HFF-Myc (cell line): Measurements from ENCODE around the gene FOXC2.

Experiments used
- DNase-seq: peaks from one replicate; pipeline ENCODE4 v3.0.0-alpha.2; 2011; ENCODE audit warnings: low read depth; ENCODE audit errors: extremely low read depth
- H3K4me3 ChIP-seq: replicated peaks from 2 replicates; pipeline ENCODE4 v1.5.1; 2011; ENCODE audit warnings: low read depth, mild to moderate bottlenecking, control low read depth, low read length
- TF ChIP-seq, protein P1 (sequence below): IDR thresholded peaks from 2 replicates; pipeline ENCODE4 v1.5.1; 2012; ENCODE audit warnings: mild to moderate bottlenecking, low read depth, low read length, control low read depth; ENCODE audit errors: missing control alignments

FOXC2 gene

DNA sequence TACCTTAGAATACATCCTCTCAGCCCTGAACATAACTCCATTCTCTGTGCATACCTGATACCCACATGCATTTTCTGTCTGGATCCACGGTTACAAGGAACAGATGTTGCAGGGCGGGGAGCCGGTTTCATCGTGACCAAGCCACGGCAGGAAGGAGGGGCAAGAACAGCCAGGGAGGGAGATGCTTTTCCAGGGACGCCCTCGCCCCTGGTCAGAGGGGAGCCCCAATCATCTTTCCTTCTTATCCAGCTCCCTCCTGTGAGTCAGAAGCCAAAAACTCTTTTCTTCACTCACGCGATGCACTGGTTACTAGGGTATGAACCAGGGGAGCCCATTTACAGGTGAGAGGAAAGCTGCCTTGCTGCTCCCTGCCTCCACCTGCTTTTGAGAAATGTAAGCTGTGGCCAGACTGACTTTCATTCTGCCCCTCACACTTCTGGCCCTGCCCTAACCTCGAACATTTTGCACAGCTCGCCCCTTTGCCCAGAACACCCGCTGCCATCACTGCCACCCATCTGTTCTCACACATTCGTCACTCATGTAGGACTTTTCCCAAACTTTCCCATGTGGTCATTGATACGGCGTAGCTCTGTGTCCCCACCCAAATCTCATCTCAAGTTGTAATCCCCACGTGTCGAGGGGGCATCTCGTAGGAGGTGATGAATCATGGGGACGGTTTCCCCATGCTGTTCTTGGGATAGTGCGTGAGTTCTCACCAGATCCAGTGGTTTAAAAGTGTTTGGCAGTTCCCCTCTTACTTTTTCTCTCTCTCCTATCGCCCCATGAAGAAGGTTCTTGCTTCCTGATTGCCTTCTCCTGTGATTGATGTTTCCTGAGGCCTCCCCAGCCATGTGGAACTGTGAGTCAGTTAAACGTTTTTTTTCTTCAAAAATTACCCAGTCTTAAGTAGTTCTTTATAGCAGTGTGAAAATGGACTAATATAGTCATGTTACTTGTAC lies 32.3 kb downstream of the FOXC2 start:
- no peak for DNase-seq
- TF ChIP-seq, protein P1, sequence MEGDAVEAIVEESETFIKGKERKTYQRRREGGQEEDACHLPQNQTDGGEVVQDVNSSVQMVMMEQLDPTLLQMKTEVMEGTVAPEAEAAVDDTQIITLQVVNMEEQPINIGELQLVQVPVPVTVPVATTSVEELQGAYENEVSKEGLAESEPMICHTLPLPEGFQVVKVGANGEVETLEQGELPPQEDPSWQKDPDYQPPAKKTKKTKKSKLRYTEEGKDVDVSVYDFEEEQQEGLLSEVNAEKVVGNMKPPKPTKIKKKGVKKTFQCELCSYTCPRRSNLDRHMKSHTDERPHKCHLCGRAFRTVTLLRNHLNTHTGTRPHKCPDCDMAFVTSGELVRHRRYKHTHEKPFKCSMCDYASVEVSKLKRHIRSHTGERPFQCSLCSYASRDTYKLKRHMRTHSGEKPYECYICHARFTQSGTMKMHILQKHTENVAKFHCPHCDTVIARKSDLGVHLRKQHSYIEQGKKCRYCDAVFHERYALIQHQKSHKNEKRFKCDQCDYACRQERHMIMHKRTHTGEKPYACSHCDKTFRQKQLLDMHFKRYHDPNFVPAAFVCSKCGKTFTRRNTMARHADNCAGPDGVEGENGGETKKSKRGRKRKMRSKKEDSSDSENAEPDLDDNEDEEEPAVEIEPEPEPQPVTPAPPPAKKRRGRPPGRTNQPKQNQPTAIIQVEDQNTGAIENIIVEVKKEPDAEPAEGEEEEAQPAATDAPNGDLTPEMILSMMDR: no peak
- H3K4me3 ChIP-seq: no peak overlapping the region

DNA sequence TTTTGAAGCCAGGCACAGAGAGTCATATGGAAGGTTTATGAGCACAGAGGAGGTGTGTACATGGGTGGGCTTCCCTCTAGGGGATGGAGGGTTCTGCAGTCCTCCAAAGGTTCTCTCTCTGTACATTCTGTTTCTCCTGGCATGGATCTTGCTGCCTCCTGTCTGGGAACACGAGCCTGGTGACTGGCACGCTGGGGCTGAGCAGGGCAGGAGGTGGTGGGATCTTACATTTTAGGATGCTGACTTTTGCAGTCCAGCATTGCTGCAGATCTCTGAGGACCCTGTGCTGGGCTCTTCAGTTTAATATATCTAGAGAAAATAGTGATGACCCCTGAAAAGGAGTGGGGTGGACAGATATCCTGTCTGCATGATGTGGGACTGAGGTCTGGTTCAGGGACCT lies 34.7 kb downstream of the FOXC2 start:
- DNase-seq: no peak
- no peak overlapping the region for H3K4me3 ChIP-seq
- TF ChIP-seq, protein P1: no peak

DNA sequence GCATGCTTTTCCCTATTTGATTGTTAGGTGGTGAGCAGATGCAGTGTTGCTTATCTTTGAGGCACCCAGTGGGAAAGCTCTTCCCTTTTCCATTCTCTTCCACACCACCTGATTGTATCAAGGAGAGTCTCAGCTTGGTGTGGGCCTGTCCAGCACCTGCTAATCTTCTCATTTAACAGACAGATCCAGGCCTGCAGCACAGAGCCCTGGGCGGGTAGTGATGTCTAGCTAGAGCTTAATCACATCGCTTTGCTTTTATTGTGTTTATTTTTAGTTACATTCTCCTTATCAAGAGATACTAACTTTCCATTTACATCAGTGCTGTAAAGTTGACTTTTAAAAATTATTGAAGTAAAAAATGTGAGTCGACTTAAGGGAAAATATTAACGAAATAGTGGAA lies 35.9 kb downstream of the FOXC2 start:
- DNase-seq: no peak
- TF ChIP-seq, protein P1: no peak

DNA sequence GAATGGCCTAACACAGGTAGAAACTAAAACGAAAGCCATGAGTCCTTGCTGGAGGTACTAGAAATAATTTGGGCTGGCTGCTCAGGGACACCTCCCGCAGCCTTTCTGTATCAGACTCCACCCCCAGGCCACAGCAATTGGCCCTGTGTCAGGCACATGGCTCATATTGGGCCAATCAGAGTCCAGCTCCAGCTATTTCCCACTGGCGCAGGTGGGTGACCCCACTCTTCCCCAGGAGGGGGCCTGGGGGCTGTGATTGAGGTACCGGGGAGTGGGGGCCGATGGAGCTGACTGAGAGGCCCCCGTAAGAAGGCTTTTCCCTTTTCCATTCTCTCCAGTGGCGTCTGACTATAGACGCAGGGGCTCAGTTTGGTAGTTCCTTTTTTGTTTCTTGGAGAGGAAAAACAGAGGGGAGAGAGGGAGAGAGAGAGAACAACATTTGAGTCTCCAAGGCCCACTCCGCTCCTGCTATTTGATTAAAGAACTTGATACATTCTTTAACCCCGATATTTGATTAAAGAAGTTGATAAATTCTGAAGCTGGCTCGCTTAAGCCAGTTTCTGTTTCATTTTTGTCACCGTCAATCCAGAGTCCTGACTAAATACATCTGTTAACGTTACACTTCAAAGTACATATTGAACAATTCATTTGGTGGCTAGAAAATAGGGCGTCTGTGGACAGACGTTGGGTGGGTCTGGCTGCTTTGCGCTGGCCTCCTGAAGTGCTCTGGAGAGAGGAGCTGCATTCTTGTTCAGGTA lies 38.0 kb downstream of the FOXC2 start:
- no peak overlapping the region for H3K4me3 ChIP-seq

More for the DNA sequence above, 35.9 kb downstream of the FOXC2 start:
- no peak overlapping the region for H3K4me3 ChIP-seq

DNA sequence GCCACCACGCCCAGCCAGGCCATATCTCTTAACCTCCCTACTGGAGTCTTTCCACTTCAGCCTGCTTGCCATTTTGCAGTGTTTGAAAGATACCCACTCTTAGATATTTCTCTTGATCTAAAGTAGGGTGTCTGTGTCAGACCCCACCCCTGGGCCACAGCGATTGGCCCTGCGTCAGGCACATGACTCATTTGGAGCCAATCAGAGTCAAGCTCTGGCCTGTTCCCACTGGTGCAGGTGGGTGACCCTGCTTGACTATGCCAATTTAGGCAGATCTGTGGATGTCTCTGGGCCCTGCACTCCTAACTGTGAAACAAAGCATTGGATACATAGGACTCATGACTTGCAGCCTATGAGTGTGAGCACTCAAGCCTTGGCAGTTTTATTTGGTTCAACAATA lies 39.3 kb downstream of the FOXC2 start:
- no peak for DNase-seq
- TF ChIP-seq, protein P1: no peak
- no peak overlapping the region for H3K4me3 ChIP-seq

More for the DNA sequence above, 38.0 kb downstream of the FOXC2 start:
- TF ChIP-seq, protein P1: no peak
- no peak for DNase-seq

DNA sequence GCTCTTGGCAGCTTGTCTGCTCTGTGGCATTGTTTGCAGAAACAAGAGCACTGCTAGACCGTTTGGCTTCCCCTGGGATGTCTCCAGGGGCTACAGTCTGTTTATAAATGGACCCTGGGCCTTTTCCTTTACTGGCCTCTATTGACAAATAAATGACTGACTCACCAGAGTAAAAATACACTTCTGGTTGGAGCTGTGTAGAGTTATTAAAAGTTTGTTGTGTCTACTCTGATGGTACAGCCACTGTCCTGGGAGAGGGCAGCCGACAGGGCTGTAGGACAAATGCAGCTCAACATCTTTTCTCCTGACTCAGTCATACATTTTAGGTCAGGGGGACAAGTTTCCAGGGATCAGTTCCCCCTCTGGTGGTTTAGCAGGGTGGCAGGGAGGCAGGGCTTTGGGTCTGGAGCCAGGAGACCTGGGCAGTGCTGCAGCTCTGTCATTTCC lies 41.7 kb downstream of the FOXC2 start:
- TF ChIP-seq, protein P1: no peak
- H3K4me3 ChIP-seq: no peak overlapping the region
- DNase-seq: no peak
